ENCODE results near the gene NACA. TPM values are rescaled to one million over a fixed set of nuclear protein-coding genes. Genes with fewer than 3 reads are reported as not detected.

NACA gene
- total and polyA plus RNA-seq, 2 of the 13 experiments (the other 11 are each of a cell fraction or from before 2014, with no cell fraction given): 799 to 1,700 TPM

DNA sequence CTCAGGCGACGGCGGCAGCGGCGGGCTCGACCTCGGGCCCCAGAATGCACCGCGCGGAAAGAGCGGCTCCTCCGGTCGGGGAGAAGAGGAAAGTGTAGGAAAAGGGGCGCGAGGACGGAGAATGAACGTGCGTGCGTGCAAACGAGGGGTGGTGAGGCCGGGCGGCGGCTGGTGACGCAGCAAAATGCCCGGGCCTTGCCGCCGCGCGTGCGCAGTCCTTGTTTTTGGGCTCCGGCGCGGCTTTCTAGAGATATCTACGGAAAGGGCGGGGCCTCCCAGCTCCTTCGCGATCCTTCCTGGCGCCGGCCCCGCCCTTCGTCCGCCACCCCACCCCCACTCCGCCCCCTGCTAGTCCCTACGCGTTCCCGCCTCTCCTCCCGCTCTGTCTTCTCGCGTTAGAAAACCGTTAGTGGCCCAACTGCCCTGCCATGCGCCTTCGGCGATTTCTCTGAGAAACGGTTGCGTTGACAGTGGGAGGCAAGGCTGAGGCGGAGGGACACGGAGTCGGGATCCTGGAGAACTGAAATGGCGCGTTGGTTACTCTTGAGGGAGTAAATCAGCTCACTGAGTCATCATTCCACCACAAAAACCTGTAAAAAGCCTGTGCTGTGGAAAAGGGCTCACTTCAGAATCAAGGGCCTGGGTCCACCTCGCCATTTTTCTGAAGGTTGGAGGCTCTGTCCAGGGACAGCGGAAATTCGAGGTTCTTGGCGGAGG, 36.8 kb downstream of the NACA start, which contains the start of gene PTGES3 (continued):
- peak; percentile 72 for TF ChIP-seq ZNF776 (CRISPR knock-in tag; IDR thresholded peaks at IDR 0.05)
- TF ChIP-seq ISX (CRISPR knock-in tag; conservative IDR thresholded peaks at IDR 0.05): peak; percentile 72; the same call in 1 of the 2 replicates
- TF ChIP-seq ZNF710 (CRISPR knock-in tag; IDR thresholded peaks at IDR 0.05; ENCODE audit: borderline replicate concordance): peak; percentile 83
- TF ChIP-seq ETV6 (CRISPR knock-in tag; conservative IDR thresholded peaks at IDR 0.05): 0 out of 2 replicates have a peak, but pooled peaks have one; percentile 15
- TF ChIP-seq ZBTB37 (CRISPR knock-in tag; IDR thresholded peaks at IDR 0.05): no peak
- TF ChIP-seq ZNF143 (CRISPR knock-in tag; IDR thresholded peaks at IDR 0.05): peak; percentile 86
- TF ChIP-seq ATF4 (CRISPR knock-in tag; IDR thresholded peaks at IDR 0.05): peak in 1 of 2 experiments; percentile 65; a peak in 2 of 4 replicates
- TF ChIP-seq ZNF329 (CRISPR knock-in tag; IDR thresholded peaks at IDR 0.05; ENCODE audit: low read depth): peak; percentile 89; the same call in 1 of the 2 replicates
- TF ChIP-seq BRF2 (CRISPR knock-in tag; IDR thresholded peaks at IDR 0.05): 0 out of 2 replicates have a peak, but pooled peaks have one; percentile 33
- TF ChIP-seq, protein P1, sequence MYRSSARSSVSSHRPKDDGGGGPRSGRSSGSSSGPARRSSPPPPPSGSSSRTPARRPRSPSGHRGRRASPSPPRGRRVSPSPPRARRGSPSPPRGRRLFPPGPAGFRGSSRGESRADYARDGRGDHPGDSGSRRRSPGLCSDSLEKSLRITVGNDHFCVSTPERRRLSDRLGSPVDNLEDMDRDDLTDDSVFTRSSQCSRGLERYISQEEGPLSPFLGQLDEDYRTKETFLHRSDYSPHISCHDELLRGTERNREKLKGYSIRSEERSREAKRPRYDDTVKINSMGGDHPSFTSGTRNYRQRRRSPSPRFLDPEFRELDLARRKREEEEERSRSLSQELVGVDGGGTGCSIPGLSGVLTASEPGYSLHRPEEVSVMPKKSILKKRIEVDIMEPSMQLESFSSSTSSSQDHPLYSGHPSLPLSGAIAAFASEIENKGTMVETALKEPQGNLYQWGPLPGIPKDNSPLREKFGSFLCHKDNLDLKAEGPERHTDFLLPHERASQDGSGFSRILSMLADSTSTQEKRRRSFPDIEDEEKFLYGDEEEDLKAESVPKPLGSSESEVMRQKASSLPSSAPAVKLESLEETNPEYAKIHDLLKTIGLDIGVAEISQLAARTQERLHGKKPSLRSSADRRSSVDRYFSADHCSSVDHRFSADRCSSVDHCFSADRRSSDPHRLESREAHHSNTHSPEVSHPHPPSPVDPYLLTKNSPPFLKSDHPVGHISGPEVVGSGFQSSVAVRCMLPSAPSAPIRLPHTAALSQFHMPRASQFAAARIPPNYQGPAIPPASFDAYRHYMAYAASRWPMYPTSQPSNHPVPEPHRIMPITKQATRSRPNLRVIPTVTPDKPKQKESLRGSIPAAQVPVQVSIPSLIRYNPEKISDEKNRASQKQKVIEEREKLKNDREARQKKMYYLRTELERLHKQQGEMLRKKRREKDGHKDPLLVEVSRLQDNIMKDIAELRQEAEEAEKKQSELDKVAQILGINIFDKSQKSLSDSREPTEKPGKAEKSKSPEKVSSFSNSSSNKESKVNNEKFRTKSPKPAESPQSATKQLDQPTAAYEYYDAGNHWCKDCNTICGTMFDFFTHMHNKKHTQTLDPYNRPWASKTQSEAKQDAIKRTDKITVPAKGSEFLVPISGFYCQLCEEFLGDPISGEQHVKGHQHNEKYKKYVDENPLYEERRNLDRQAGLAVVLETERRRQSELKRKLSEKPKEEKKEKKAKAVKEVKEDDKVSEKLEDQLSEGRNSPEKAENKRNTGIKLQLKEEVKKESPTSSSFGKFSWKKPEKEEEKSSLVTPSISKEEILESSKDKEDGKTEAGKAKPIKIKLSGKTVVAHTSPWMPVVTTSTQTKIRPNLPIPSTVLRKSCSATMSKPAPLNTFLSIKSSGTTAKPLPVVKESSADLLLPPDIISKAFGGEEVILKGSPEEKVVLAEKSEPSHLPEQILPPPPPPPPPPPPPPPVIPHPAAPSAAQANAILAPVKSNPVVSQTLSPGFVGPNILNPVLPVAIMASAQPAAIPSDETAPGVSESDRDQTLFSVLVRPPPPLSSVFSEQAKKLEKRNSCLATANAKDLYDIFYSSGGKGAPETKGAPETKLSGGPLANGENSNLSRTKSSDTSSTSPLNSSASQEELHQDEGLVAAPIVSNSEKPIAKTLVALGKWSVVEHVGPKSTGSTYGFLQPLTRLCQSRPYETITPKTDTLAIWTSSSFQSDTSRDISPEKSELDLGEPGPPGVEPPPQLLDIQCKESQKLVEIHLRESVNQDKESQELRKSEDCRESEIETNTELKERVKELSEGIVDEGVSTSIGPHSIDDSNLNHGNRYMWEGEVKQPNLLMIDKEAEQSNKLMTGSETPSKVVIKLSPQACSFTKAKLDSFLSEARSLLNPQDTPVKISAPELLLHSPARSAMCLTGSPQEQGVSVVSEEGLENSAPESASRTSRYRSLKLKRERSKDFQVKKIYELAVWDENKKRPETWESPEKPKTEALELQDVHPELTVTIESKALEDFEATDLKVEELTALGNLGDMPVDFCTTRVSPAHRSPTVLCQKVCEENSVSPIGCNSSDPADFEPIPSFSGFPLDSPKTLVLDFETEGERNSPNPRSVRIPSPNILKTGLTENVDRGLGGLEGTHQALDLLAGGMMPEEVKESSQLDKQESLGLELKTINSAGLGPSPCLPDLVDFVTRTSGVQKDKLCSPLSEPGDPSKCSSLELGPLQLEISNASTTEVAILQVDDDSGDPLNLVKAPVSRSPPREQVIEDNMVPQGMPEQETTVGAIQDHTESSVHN (CRISPR knock-in tag; IDR thresholded peaks at IDR 0.05): no peak
- 0 out of 2 replicates have a peak, but pooled peaks have one; percentile 25 for TF ChIP-seq GPN1 (CRISPR knock-in tag; IDR thresholded peaks at IDR 0.05; ENCODE audit: borderline replicate concordance)
- TF ChIP-seq ZBTB8A (CRISPR knock-in tag; IDR thresholded peaks at IDR 0.05; ENCODE audit: borderline replicate concordance, low read depth): no peak
- no peak for TF ChIP-seq CBFB (CRISPR knock-in tag; IDR thresholded peaks at IDR 0.05)
